ENCODE measurements around the gene PRPF6.
A peak's percentile ranks its signal among the peaks of the same experiment; 100 is the strongest.
"Not testable (repeated sequence)": the region's sequence is repeated elsewhere in the genome, so short reads cannot be mapped to it uniquely, and the experiment has no call there.

PRPF6 gene

GRCh38 chr20:63946986-63947637 is 33.8 kb upstream of the PRPF6 start:
- no peak for DNase-seq

GRCh38 chr20:63947638-63948456 is 33.1 kb upstream of the PRPF6 start:
- no peak for DNase-seq

DNA sequence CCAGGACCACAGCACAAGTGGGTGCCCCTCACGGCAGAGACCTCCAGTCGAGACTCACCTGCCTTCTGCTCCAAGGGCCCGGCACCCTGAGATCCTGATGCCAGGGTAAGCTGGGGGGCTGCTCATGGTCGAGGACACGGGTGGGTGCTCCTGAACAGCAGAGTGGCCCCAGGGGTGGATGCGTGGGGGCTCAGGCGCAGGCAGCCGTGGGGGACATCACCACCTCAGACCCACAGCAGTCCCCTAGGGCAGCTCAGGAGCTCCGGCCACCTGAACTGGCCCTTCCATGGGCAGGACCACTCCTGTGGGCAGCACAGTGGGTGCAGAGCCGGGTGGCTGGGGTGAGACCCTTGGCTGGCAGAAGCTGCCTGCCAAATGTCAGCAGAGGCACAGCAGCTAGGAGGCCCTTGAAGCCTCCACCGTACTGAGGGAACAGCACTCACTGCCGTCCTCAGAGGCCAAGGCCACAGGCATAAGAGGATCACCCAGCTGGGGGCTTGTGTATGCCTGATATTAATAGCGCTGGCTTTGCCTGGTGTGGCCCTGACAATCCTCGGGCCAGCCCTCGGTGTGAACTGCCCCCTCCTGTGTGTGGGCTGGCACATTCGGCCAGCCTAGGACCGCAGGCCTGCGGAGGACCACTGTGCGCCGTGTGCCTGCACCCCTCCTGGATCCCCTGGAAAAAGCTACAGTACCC is 30.1 kb upstream of the PRPF6 start:
- no peak for DNase-seq

- no peak for DNase-seq
Observed at GRCh38 chr20:63951398-63952209, 29.3 kb upstream of the PRPF6 start.

DNA sequence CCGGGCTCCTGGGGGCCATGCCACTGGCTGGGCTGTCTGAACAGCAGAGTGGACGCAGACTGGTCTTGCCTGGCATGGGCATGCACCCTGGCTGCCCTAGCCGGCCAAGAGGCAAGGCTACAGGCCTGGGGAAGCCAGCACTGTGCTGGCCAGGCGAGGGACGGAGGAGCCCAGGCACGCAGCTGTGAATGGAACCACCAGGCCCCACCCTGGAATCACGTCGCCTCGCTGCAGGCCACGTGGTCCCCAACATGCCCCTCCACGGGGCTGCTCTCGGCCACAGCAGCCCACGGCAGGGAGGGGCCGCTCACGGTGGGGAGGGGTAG is 28.8 kb upstream of the PRPF6 start:
- no peak for DNase-seq

DNA sequence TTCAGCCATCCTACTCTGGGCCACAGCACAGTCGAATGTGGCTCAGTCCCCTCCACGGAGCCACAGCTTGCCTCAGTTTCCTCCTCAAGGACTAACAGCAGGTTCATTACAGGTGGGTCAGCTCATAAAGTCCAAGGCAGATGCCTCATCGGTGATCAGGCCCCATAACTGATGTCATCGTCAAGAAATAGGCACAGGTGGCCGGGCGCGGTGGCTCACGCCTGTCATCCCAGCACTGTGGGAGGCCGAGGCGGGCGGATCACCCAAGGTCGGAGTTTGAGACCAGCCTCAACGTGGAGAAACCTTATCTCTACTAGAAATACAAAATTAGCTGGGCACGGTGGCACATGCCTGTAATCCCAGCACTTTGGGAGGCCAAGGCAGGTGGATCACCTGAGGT is 28.2 kb upstream of the PRPF6 start:
- no peak for DNase-seq

- DNase-seq = no peak
Observed at GRCh38 chr20:63953764-63954429, 27.0 kb upstream of the PRPF6 start.

DNA sequence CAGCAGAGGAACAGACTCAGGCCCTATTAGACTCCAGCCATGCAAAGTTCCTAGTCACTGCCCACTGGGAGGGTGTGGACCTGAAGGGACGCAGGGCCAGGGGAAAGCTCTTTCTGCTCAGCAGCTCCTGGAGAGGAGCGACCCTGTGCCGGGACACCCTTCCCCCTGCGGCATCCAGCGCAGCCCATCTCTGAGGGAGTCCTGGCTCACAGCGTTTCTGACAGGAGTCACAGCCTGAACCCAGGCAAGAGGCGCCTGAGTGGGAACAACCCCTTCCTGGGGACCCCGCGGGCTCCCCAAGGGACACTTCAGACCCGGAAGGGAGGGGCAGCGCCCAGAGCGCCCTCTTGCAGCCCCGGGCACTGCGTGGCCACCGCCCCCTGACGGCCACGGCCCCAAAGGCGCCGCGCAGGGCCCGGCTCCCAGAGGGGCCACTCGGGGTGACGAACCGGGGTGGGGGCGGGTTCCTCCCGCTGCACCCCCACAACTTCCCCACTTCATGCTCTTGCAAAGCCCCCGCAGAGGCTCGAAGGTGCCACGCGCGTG is 25.6 kb upstream of the PRPF6 start:
- DNase-seq = no peak

- DNase-seq = peak; percentile 86
Observed at GRCh38 chr20:63955827-63956663, 24.9 kb upstream of the PRPF6 start, which contains the start of gene UCKL1. Gene UCKL1, minus strand, starts transcription at chr20:63956416. Its CDS starts 44 bp downstream, at chr20:63956372.

DNA sequence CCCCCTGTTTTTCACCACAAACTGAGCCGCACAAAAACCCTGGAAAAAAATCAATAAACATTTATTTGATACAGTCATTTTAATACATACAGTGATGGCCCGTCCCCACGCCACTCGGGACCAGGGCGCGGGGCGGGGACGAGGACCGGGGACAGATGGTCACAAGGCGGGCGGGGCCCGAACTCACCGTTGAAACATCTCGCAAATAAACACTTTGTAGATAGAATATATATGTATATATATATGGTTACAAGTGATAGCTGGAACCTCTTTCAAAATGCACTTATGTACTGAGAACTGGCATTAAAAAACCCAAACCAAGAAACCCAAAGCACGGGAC is 24.3 kb upstream of the PRPF6 start:
- DNase-seq = no peak

GRCh38 chr20:63957004-63957689 is 23.8 kb upstream of the PRPF6 start:
- peak; percentile 44 for DNase-seq

DNA sequence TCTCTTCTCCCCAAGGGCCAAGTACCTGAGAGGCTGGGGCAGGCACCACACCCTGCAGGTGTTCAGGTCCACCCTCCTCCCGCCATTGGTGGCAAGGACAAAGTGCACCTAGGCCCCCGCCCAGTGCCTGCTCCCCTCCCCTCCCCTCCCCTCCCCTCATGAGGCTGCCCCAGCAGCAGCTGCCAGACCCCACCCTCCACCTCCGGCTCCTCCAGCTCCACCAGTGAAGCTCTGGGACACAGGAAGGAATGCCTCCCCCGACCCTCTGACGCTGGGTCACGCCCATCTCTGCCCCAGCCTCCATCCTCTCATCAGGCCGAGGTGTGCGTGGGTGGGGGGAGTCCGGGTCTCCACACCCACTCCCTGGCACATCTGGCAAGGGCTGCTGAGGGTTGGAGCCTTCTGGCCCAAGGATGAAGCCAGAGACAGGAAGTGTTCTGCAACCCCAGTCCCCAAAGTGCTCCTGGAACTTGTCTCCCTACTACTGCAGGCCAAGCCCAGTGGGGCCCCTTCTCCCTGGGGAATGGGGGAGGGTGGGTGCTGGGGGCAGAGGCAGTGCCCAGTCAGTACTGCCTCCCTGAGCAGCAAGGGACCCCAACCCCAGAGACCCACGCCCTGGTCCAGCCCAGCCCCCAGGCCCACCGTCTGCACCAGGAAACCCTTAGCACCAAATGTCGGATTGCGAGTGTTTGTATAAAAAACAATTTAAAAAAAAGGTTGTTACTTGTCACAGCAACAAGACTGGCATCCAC is 23.1 kb upstream of the PRPF6 start:
- no peak for DNase-seq

- DNase-seq = no peak
Observed at GRCh38 chr20:63958471-63958870, 22.5 kb upstream of the PRPF6 start.

- no peak for DNase-seq
Observed at GRCh38 chr20:63958964-63959698, 21.8 kb upstream of the PRPF6 start.

DNA sequence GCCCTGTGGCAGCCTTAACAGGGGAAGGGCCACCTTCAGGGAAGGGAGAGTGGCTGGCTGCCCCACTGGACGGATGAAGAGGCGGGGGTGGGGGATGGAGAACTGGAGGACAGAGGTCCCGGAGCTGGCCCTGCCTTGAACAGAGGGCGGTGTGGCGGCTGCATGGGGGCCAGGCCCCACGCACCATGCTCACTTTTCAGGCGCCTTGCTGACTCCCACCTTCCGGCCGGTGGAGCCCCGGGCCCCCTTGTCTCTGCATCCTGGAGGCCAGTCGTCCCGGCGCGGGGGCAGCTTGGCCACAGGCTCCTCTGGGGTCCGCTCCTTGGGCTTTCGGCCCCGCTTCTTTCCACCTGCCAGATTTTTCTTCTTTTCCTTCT is 21.2 kb upstream of the PRPF6 start:
- DNase-seq = no peak

DNA sequence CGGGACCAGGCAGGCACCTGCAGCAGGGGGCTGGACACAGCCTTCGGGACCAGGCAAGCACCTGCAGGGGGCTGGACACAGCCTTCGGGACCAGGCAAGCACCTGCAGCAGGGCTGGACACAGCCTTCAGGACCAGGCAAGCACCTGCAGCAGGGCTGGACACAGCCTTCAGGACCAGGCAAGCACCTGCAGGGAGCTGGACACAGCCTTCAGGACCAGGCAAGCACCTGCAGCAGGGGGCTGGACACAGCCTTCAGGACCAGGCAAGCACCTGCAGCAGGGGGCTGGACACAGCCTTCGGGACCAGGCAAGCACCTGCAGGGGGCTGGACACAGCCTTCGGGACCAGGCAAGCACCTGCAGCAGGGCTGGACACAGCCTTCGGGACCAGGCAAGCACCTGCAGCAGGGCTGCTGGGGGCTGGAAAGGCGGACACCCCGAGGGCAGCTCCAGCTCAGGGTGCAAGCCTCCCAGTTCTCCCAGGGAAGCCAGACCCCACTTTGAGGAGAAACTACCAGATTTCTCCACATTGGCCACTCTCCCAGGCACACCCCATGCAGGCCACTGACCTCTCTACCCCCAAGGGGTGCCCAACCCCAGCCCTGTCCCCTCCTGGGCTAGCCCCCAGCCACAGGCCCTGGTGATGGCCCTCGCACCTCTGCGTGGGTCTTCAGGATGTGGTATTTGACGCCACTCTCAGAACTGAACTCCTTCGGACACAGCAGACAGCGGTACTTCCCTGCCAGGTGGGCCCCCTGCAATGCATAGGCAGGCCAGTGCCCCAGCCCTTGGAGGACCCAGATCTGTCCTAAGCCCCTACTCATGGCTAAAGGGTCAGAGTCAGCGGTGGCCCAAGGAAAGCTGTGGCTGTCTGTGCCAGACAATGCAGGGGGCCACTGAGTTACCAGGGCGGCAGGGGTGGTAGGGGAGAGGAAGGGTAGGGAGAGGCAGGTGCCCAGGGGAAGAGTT is 20.0 kb upstream of the PRPF6 start:
- DNase-seq = not testable (repeated sequence)

DNA sequence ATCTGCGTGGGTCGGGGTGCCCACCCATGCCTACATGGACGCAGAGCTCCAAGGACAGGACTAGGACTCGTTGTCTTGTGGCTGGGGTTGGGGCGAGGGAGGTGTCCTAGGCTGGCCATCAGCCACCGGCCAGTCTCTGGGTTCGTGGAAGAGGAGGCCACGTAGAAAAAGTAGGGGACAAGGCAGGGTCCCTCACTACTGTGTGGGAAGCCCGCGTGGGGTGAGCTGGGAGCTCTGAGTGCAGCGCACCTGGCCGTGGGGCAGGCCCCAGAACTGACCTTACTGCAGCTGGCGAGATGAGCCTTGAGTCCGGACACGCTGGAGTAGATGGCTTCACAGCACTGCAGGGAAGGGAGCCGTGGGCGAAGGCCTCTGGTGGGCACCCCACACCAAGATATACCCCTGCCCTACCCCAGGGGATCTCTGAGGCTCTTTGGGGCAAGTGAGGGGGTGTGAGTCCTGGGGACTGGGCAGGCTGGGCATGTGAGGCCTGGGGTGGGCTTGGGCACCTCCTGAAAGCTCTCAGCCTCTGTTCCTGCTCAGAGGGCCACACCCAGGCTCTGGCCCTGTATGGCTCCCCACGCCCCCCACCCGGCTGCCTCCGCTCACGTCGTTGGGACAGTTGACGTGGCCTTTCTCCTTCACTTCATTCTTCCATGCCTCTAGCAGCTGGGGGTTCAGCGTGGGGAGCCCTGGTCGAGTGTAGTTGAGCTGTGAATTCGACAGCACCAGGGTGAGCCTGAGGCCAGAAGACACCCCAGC is 19.1 kb upstream of the PRPF6 start:
- DNase-seq = no peak
